GM19099 (cell line): ENCODE measurements around the gene DMRTC2.

ENCODE experiments used
- POLR2A ChIP-seq: IDR thresholded peaks from 3 replicates; pipeline ENCODE4 v1.6.1; 2011; ENCODE audit warnings: low read depth; ENCODE audit not compliant: insufficient read length; ENCODE audit errors: extremely low read depth

Gene DMRTC2

DNA sequence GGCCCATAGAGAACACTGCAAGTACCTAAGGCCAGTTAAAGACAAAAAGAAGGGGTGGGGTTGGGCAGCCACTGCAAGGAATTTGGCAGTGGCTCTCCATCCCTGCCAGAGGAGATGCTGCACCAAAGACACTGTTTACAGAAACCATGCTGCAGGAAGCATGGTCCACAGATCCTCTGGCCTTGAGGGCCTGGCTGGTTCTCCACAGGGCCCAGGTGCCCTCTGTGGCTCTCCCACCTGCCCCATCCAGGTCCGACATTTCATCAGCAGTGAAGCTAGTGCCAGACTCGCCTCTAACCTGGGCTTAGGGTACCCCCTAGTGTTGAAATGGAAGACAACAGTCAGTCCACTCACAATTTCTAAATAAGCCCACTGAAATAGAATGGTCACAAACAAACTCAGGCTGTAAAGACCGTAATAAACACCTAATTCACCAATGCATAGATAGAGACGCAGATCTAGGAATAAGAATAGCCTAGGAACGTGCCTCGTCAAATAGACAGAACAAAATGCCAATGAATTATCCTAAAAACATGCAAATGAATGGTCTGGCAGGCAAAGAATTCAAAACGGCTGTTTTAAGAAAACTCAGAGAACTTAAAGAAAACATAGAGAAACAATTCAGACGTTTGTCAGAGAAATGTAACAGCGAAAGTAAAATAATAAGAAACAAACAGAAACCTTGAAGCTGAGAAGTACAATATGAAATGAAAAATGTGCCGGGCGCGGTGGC lies 23.7 kb upstream of the DMRTC2 start:
- no peak for TF ChIP-seq POLR2A

GRCh38 chr19:41837981-41838708 lies 6.7 kb upstream of the DMRTC2 start:
- TF ChIP-seq POLR2A, result no peak

DNA sequence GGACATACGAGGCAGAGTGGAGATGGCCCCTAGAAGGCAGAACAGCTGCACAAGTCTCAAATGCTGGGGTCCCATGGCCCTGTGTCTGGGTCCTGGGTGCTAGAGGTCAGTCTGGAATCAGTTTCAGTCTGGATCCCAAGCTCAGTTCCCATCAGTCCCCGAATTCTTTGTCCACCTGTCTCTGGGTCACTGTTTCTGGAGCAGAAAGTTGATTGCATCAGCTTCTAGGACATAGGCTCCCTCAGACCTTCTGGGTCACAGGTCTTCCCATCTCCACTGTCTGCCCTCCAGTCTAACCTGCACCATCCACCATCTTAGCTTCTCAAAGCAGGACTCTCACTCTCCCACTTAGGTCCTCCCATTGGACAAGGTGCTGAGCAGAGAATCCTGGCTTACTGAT lies 5.6 kb upstream of the DMRTC2 start:
- no peak for TF ChIP-seq POLR2A

GRCh38 chr19:41843371-41843770 lies 1.5 kb upstream of the DMRTC2 start:
- TF ChIP-seq POLR2A, result no peak

DNA sequence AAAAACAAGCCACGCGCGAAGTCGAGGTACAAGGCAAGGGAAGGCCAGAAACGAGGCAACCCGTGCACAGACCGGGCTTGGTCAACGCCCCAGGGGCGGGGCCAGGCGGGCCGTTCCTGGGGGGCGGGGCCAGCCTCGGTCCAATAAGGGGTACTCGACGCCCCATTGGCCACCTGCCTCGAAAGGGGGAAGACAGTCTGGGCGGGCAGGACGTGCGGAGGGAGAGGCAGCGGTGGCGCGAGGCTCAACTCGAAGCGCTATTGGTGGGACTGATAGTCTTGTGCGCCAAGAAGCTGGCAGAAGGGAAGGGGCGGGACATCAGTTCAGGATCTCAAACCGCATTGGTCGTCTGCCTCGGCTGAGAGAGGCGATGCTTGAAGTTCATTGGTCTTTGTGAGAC lies 241 bp upstream of the DMRTC2 start, which contains the start of gene LYPD4:
TSS of gene LYPD4 (minus strand) at position 83 of the 400 bp plus-strand sequence. CDS start 5,398 bp downstream, outside the sequence.
- no peak for TF ChIP-seq POLR2A

GRCh38 chr19:41845051-41845590 lies 279 bp downstream of the DMRTC2 start:
- no peak for TF ChIP-seq POLR2A

DNA sequence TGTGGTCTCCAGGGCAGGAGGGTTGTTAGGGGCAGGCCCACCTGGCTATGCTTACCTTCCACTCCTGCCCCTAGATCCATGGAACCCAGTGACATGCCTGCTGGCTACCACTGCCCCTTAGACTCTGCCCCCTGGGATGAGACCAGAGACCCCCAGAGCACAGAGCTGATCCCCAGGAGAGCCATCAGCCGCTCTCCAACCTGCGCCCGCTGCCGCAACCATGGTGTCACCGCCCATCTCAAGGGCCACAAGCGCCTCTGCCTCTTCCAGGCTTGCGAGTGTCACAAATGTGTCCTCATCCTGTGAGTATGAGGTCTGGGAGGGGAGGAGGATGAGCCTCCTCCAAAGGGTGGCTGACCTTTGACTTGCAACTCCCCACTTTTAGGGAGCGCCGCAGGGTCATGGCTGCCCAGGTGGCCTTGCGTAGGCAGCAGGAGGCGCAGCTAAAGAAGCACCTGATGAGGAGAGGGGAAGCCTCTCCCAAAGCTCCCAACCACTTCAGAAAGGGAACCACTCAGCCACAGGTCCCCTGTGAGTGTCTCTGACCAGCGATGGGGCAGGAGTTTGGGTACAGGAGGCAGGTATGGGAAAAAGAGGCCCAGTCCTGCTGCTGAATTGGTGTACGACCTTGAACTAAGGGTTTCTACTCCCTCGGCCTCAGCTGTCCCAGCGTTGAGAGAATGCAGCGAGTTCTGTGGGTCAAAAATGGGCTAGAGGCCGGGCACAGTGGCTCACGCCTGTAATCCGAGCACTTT lies 2.7 kb downstream of the DMRTC2 start:
- TF ChIP-seq POLR2A, result no peak

- no peak for TF ChIP-seq POLR2A
These were observed 3.8 kb downstream of the DMRTC2 start for GRCh38 chr19:41848666-41849065.

DNA sequence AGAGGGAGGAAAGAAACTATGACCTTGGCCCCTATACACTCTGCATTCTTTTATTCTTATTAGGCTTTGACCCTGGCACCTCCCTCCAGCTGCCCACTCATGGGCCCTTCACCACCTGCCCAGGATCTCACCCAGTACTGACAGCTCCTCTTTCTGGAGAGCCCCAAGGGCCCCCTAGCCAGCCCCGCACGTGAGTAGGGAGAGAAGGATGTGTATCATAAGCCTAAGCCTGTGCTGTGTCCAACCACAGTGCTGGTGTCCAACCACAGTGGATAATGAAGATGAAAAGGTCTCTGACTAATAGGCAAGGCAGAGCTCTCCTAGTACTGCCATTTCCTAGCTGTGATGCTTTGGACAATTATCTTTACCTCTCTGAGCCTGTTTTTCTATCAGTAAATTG lies 4.2 kb downstream of the DMRTC2 start:
- TF ChIP-seq POLR2A, result no peak

GRCh38 chr19:41850381-41850780 lies 5.5 kb downstream of the DMRTC2 start:
- no peak for TF ChIP-seq POLR2A

DNA sequence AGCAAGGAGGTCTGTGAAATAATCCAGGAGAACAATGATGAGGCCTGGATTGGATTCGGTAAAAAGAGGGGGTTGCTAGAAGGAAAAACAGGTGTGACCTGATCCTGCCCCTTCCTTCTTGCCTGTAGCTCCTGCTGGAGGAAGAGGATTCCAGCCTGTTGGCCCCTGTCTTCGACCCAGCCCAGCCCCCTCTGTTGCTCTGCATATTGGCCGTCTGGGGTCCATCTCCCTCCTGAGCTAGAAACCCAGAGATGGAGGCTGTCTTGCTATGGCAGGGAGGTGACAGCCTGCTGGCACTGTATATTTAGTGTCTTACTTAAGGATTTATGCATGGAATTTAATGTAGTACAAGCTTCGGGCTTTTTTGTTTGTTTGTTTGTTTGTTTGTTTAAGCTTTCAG lies 6.6 kb downstream of the DMRTC2 start:
- no peak for TF ChIP-seq POLR2A

GRCh38 chr19:41853344-41853743 lies 8.5 kb downstream of the DMRTC2 start:
- no peak for TF ChIP-seq POLR2A

DNA sequence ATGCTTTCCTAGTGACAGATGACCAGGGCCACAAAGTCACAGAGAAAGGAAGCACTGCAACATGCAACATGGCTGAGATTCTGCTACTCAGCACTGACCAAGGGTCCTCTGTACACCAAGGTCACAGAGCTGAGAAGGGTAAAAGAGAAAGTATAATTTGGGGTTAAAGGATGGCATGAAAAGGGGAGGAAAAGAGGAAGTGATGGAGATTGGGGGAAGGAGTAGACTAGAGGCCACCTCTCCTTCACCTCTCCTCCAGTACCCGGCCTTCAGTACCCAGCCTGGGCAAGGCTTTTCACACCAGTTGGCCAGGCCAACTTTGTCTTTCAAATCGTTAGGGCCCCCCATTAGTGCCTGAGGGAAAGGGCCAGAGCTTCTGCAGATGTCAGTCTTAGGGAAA lies 8.9 kb downstream of the DMRTC2 start:
- no peak for TF ChIP-seq POLR2A

- TF ChIP-seq POLR2A, result no peak
These were observed 14.4 kb downstream of the DMRTC2 start for GRCh38 chr19:41859213-41859617.
